Tibial nerve (tissue), 4 donors: ENCODE data around the gene WDR48.

Experiments
- CTCF ChIP-seq, 5 experiments: fragments of 200-600 bp in 3 of 5; fragments of 450-650 bp in 2 of 5; sonication (generic) in 3 of 5; IDR thresholded peaks; one replicate each; pipeline ENCODE4 v1.5.1; 2016 to 2019; ENCODE audit warnings: antibody characterized with exemption in 5 of 5, mild to moderate bottlenecking in 3 of 5, moderate library complexity in 2 of 5
- EP300 ChIP-seq, 2 donors: sonication (generic); formaldehyde crosslinking; IDR thresholded peaks; one replicate each; pipeline ENCODE4 v1.6.1; 2017; ENCODE audit warnings: antibody characterized with exemption in 2 of 2, mild to moderate bottlenecking in 1 of 2
- POLR2A ChIP-seq, 2 donors: fragments of 450-650 bp; IDR thresholded peaks; one replicate each; pipeline ENCODE4 v1.6.1; 2017; ENCODE audit warnings: antibody characterized with exemption in 2 of 2, mild to moderate bottlenecking in 2 of 2, moderate library complexity in 2 of 2

DNA sequence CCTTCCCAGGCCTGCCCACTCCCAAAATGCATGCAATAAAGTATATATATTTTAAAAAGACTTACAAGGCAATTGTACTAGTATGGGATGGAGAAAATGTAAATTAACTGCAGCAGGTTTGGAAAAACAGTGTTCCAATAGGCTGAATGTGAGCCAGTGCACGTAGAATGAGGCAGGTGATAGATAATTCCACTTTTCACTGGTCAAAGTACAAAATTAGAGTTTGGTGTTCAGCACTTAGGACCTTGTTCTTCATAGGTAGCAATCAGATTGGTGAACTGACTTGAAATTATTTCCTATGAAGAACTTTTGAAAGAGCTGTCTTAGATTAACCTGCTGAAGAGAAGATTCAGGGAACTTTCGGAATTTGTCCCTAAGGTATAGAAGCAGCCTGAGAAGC is 1.9 kb downstream of the WDR48 start:
- TF ChIP-seq POLR2A (IDR thresholded peaks at IDR 0.05) (no peak), CTCF (IDR thresholded peaks at IDR 0.05) (no peak), EP300 (IDR thresholded peaks at IDR 0.05) (no peak)
